Activated CD4-positive, CD25-positive, alpha-beta regulatory T cell treated with anti-CD3 and anti-CD28 coated beads, Interleukin-2, amount 50 U/mL, for 24 hours (primary cell): ENCODE results near the gene LCE3B.
"Not testable (repeated sequence)": the region's sequence is repeated elsewhere in the genome, so short reads cannot be mapped to it uniquely, and the experiment has no call there.

Experiments used
- ATAC-seq, 2 donors: fragments of 150-1000 bp; cut with Tn5 transposase; one replicate each; pipeline ENCODE4 v1.10.0; 2021; ENCODE audit warnings: mild to moderate bottlenecking in 1 of 2, moderate library complexity in 1 of 2

The LCE3B gene

DNA sequence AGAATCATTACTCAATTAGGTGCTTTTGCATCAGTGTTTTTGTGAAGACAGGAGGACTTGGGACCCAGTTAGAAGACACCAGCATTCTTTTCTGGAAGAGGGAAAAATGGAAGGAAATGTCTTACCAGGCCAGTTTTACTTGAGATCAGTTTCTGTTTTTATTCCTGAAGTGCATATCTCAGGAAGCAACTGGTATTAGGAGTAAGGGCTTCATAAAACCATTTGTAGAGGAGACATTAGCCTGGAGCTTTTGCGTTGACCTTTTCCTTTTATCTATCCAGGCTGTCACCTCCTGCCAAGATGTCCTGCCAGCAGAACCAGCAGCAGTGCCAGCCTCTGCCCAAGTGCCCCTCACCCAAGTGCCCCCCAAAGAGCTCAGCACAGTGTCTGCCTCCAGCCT is at the start of gene LCE3B:
Gene LCE3B, plus strand, starts transcription at position 301 of the 400 bp plus-strand sequence. Its CDS starts 0 bp downstream, at position 301.
- ATAC-seq = no peak

DNA sequence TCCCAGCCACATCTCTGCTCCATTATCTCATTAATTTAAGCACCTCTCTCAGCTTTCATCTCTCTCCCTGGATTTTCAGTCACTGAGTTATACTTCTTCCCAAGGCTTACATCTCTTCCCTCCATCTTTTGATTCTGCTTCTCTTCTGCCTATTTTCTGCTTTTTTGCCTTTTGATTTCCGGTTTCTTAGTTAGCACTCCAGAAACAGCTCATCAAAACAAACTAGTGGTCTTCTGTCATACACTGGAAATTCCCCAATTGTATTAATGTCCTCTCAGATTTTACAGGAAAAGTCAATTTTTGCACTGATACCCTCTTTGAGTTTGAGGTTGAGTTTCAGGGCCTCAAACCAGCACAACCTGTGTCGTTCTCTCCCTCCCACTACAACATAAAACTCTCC is 48.5 kb upstream of the LCE3B start:
- no peak for ATAC-seq

DNA sequence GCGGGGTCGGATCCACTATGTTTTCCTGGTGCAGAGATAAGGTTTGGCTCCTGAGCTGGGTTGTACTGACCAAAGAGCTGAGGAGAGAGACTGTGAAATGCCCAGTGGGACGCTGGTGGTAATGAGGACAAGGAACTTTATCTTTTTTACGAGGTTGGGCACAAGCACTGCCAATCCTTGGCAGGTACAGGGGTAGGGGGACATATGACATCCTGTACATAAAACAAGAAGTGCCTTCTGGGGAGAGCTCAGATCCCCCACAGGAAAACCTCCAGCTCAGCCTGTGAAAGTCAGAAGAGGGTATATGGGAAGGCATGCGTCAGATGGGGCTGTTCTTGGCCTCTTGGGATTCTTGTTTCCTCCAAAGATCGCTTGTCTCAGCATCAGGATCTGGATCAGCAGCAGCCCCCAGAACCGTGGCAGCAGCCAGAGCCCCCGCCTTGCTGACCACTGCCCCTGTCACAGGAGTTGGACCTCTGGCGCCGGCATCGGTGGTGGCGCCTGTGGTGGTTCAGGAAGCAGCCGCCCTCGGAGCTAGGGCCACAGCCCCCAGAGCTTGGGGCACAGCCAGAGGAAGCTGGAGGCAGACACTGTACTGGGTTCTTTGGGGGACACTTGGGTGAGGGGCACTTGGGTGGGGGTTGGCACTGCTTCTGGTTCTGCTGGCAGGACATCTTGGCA is 47.9 kb upstream of the LCE3B start:
- no peak for ATAC-seq

GRCh38 chr1:152566681-152567080 is 46.9 kb upstream of the LCE3B start, which contains the start of gene LCE3E:
Gene LCE3E (minus strand): TSS chr1:152566780. CDS start chr1:152566208, 572 bp downstream.
- ATAC-seq = no peak

GRCh38 chr1:152577168-152577567 is 36.4 kb upstream of the LCE3B start:
- no peak for ATAC-seq

DNA sequence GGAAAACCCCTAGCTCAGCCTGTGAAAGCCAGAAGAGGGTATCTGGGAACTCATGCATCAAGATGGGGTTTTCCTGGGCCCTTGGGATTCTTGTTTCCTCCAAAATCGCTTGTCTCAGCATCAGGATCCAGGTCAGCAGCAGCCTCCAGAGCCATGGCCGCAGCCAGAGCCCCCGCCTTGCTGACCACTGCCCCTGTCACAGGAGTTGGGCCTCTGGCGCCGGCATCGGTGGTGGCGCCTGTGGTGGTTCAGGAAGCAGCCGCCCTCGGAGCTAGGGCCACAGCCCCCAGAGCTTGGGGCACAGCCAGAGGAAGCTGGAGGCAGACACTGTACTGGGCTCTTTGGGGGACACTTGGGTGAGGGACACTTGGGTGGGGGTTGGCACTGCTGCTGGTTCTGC is 34.1 kb upstream of the LCE3B start:
- not testable (repeated sequence) for ATAC-seq

DNA sequence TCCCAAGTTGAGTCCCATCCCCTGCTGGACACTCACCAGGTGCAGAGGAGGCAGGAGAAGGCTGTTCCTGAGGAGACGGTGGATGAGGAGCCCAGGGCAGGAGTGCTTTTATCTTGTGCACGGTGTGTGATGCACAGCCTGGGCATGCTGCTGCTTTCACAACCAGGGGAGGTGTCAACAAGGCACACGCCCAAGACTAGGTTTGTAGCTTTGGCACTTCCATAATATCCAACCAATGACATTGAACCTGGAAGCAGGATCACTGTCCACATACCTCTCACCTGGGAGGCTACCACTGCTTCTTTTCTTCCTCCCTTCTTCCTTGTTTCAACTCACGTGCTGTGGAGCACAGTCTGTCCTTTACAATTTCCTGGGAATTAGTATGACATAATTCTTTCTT is 33.2 kb upstream of the LCE3B start, which contains the start of gene LCE3D:
Gene LCE3D, minus strand, starts transcription at position 84 of the 400 bp plus-strand sequence. CDS start 580 bp downstream, outside the sequence.
- no peak for ATAC-seq

DNA sequence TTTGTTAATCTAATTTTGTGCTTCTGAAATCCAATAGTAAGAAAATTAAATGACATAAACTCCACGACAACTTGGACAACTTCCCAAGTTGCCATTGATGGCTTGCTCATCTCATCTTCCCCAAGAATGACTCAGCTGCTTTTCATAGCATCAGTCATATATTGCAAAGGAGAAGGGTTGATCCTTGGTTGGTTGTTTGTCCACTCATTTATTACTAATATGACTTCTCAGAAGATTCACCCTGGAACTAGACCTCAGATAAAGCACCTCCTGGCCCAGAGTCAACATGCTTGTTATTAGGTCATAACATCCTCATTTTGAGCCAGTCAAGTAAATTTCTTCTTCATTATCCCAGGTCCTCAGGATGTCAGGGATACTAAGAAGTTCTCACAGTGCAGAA is 31.0 kb upstream of the LCE3B start:
- ATAC-seq = no peak

DNA sequence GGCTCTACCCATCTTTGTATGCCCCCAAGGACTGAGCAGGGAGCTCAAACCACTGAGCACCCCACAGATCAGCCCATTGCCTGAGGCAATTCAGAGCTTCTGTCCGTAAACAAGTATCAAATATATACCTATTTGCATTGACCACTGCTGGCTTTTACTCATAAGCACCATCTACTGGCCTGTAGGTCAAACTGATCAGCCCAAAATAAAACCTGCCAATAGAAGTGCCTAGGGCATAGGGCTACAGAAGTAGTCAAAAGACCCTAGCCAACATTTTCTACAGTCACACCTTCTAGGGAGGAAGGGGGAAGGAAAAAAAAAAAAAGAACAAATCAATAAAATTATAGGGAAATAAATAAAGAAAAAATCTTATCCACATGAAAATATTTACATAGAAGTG is 28.0 kb upstream of the LCE3B start:
- no peak for ATAC-seq

GRCh38 chr1:152596986-152597385 is 16.6 kb upstream of the LCE3B start:
- no peak for ATAC-seq

DNA sequence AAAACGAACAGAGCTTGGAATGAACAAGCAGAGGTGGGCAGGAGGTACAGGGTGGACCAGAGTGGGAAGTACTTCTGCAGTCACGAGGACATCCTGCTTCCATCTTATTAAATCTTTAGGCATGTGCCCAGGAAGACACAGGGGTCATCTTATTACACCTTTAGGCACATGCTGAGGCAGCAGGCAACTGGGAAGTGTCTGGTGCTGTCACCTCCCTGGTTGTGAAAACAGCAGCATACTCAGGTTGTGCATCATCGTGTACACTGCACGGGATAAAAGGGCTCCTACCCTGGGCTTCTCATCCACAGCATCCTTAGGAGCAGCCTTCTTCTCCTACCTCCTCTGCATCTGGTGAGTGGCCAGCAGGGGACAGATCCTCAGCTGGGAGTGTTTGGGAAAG is 13.7 kb upstream of the LCE3B start, which contains the start of gene LCE3C:
Gene LCE3C, plus strand, starts transcription at position 301 of the 400 bp plus-strand sequence. CDS start 498 bp downstream, outside the sequence.
- no peak for ATAC-seq

DNA sequence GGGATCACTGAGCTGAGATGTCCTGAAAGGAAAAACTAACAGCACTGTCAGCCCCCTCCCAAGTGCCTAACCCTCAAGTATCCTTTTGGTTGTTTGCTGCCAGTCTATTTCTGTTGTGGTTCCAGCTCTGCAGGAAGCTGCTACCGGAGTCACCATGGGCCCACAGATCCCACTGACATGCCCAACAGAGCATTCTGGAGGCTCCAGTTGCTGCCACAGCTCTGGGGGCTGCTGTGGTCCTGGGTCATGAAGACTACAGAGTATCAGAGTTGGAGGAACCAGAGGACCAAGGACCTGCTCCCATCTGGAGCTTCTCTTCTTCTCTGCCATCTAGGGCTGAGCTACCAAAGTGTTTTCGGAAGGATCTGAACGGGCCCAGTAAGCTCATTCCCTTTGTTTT is 8.4 kb downstream of the LCE3B start:
- ATAC-seq = no peak

DNA sequence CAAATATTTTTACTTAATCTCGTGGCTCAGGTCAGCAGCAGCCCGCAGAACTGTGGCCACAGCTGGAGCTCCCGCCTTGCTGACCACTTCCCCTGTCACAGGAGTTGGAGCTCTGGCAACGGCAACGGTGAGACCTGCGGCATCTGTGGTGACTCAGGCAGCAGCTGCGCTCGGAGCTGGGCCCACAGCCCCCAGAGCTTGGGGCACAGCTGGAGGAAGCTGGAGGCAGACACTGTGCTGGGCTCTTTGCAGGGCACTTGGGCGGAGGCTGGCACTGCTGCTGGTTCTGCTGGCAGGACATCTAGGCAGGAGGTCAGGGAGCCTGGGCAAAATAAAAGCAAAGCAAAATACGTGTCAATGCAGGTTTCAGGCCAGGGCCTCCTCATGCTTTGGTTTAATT is 9.2 kb downstream of the LCE3B start, which contains the start of gene LCE3A:
Gene LCE3A, minus strand, starts transcription at position 301 of the 400 bp plus-strand sequence. Its CDS starts 0 bp downstream, at position 301.
- no peak for ATAC-seq

DNA sequence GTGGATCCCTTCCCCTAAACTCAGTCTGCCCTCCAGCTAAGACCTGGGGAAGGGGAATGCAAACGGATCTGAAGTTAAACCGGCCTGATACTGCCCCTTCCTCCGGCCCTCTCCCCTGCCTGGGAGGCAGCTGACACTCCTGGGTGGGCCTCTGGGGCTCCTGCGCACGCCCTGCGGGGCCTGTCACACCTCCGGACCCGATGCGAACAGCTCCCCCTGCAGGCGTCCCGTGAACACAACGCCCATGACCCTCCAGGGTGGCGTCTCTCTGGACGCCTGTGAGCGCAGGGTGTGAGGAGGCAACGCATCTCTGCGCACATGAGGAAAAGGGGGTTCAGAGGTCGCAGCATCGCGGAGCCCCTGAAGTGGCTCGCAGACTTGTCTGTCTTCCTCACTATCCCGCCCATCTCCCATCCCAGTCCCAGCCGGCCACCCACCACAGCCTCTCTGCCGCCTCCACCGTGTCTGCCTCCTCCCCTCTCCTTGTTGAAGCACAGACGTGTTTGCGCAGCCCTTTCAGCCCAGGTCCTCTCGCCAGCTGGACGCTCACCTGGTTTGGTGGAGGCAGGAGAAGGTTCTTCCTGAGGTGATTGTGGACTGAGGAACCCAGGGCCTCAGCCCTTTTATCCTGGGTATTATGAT is 9.7 kb downstream of the LCE3B start:
- ATAC-seq = no peak

DNA sequence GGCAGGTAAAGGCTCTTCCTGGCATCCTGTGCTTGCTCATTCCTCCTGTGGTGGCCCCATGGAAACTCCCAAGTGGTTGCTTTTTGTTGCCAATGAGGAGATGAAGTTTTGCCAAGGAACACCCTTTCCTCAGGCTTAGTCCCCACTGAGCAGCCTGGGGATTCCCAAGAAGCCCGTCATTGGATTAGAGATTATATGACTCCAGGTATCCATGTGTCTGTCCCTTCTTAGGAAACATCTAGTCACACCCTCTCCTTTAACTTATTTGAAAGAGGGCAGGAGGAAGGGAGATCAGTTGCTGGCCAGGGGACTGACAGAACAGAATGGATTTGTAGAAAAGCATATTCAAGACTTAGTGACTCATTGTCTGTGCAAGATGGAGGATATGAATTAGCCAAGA is 13.1 kb downstream of the LCE3B start:
- ATAC-seq = no peak

DNA sequence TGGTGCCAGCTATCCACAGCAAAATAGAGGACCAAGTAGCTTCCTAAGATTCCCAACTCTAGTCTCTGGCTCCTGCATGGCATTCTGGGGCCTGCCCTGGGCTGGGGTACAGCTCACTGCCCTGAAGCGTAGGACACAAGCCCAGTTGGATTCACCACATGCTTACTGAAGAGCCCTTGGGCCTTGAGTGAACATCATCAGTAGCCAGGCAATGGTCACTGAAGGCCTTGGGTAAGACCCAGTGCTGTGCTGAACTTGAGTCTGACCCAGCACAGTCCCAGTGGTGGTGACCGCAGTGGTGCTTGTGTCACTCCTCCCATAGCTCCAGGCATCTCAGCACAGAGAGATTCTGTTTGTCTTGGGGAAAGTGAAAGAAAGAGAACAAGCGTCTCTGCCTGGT is 17.0 kb downstream of the LCE3B start:
- no peak for ATAC-seq

DNA sequence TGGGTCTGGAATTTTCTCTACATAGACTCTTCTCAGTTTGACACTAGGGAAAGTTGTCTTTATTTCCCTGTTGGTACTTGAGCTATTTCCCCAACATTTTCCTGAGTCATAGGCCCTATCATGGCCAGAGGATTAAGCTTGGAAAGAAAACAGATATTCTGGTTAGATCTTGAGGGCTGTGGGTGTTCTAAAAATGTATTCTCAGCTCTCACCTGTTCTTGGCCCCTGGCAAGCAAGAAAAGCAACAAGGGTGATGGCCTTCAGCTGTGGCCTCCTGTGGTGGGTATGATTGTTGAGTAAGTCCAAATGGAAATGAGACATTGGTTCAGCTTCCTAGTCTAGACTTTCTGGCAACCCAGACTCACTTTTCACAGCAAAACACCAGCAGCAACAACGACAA is 26.7 kb downstream of the LCE3B start:
- no peak for ATAC-seq

DNA sequence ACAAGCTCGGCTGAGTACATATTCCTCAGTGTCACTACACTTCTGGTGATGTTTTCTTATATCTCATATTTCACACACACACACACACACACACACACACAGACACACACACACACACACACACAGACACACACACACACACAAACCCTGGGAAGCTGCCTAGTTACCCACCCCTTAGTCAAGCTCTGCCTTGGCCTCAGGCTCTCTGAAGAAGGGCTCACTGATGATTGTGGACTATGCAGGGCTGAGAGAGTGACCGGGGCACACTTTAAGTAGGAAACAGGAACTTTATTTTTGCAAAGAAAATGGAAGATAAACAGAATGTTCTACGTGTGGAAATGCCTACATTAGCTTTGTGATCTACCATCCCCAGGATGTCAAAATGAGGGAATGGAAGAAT is 30.3 kb downstream of the LCE3B start:
- no peak for ATAC-seq

DNA sequence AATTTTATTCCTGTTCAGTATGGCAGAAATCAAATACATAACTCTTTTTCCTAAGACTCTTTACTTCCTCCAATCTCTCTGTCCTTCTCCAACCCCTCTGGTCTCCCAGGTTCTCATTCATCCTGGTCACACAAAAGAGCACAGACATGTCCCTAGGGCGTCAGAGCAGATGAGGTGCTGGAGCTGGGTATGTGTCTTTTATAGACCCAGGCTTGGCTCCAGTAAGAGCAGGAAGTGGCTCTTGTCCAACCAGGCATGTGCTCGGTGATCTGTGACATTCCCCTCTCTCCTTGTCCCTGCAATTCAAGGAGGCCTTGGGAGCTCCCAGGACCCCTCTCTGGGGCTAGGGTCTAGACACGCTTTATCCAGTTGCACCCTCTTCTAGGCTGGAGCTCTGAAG is 31.5 kb downstream of the LCE3B start:
- ATAC-seq = no peak

- ATAC-seq = no peak
Observed at GRCh38 chr1:152646656-152647055, 33.0 kb downstream of the LCE3B start.

DNA sequence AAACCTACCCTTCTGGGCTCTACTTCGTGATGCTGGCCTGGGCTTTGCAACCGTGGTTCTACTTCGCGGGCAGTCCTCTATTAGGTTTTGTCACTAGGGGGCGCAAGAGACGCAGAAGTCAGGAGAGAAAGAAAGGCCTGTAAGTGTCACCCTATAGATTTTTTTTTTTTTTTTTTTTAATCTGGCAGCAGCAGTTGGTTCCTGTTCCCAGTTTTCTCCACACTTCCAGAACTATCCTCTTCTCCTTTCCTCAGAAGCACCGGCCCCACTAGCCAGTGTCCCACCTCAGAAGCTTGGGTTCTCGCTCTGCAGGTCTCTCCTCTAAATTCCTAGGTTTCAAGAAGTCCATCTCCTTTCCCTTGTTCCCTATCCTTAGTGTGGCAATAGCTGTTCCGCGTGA is 40.5 kb downstream of the LCE3B start:
- no peak for ATAC-seq

- ATAC-seq = no peak
Observed at GRCh38 chr1:152656459-152656858, 42.8 kb downstream of the LCE3B start.

DNA sequence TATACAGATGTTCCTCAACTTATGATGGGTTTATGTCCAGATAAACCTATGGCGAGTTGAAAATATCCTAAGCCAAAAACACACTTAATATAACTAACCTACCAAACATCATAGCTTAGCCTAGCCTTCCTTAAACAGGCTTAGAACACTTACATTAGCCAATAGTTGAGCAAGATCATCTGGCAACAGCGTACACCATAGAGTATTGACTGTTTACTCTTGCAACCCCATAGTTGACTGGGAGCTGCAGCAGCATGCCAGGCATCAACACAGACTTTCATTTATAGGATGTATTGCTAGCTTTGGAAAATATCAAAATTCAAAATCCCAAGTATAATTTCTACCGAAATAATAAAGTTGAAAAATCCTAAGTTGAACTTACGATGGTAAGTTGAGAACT is 44.1 kb downstream of the LCE3B start:
- no peak for ATAC-seq

- no peak for ATAC-seq
Observed at GRCh38 chr1:152658649-152659048, 45.0 kb downstream of the LCE3B start.
